HepG2 (cell line): ENCODE measurements around the gene RPS6KB1. TPM values are rescaled to one million over a fixed set of nuclear protein-coding genes. Genes with fewer than 3 reads are reported as not detected.

Source experiments
- HCFC1 ChIP-seq: fragments of 150-350 bp; IDR thresholded peaks from 2 replicates; pipeline ENCODE4 v1.6.1; 2014; ENCODE audit warnings: low read depth, low read length
- HNRNPK ChIP-seq: fragments of 200-400 bp; formaldehyde crosslinking; IDR thresholded peaks from 2 replicates; pipeline ENCODE4 v1.6.1; 2018; ENCODE audit warnings: low read length, low read depth, moderate library complexity, mild to moderate bottlenecking; ENCODE audit not compliant: poor library complexity, severe bottlenecking
- NFIC ChIP-seq: IDR thresholded peaks from 2 replicates; pipeline ENCODE4 v1.6.1; 2012; ENCODE audit warnings: mild to moderate bottlenecking, low read length, inconsistent platforms
- RARA ChIP-seq: IDR thresholded peaks from 2 replicates; pipeline ENCODE4 v1.6.1; 2016; ENCODE audit warnings: missing genetic modification reagents, missing compliant biosample characterization
- SMAD3 ChIP-seq: sonication (generic); formaldehyde crosslinking; IDR thresholded peaks from 2 replicates; pipeline ENCODE4 v1.4.0; 2020; ENCODE audit warnings: missing genetic modification reagents
- TBX2 ChIP-seq: sonication (generic); formaldehyde crosslinking; IDR thresholded peaks from 2 replicates; pipeline ENCODE4 v1.5.0; 2020; ENCODE audit warnings: missing genetic modification reagents, mild to moderate bottlenecking, borderline replicate concordance
- XRCC5 ChIP-seq: fragments of 200-400 bp; formaldehyde crosslinking; optimal IDR thresholded peaks from 2 replicates; pipeline ENCODE3; 2017; ENCODE audit warnings: mild to moderate bottlenecking, low read length
- ZBTB8A ChIP-seq: sonication (generic); formaldehyde crosslinking; IDR thresholded peaks from 2 replicates; pipeline ENCODE4 v1.4.0; 2020; ENCODE audit warnings: mild to moderate bottlenecking, low read depth, missing genetic modification reagents, borderline replicate concordance
- ZNF343 ChIP-seq: sonication (generic); formaldehyde crosslinking; IDR thresholded peaks from 2 replicates; pipeline ENCODE4 v1.4.0; 2020; ENCODE audit warnings: mild to moderate bottlenecking, missing genetic modification reagents
- ZNF460 ChIP-seq: sonication (generic); formaldehyde crosslinking; IDR thresholded peaks from 2 replicates; pipeline ENCODE4 v1.5.1; 2020; ENCODE audit warnings: missing genetic modification reagents, mild to moderate bottlenecking, borderline replicate concordance
- ZNF775 ChIP-seq: sonication (generic); formaldehyde crosslinking; IDR thresholded peaks from 2 replicates; pipeline ENCODE4 v1.4.0; 2020; ENCODE audit warnings: missing genetic modification reagents, mild to moderate bottlenecking, moderate library complexity, borderline replicate concordance
- ZSCAN25 ChIP-seq: sonication (generic); formaldehyde crosslinking; IDR thresholded peaks from 2 replicates; pipeline ENCODE4 v1.8.0; 2022; ENCODE audit warnings: mild to moderate bottlenecking, missing genetic modification reagents
- polyA plus RNA-seq, 8 experiments: library from polyadenylated mRNA; depleted of rRNA in 3 of 8; stranded (reverse) in 7 of 8; unstranded in 1 of 8; fragments of >200 nt; fragmentation: Illumina TruSeq in 4 of 8; extraction: Trizol in 4 of 8; gene quantifications; 2 replicates each; pipeline versions ENCODE4 v1.2.1 to v1.2.3, GENCODE V29; 2011 to 2016; ENCODE audit warnings: low read depth in 4 of 8, missing spikeins in 1 of 8, mixed read lengths in 1 of 8; ENCODE audit not compliant: insufficient read depth in 1 of 8
- total RNA-seq, 5 experiments: library from RNA; depleted of rRNA; stranded (reverse); fragments of >200 nt; fragmentation: Illumina TruSeq; extraction: Trizol; gene quantifications; 2 replicates each; pipeline ENCODE4 v1.2.3, GENCODE V29; 2016; ENCODE audit warnings: low read depth in 1 of 5
- TF ChIP-seq, protein P1 (sequence below): IDR thresholded peaks from 2 replicates; pipeline ENCODE4 v1.6.1; 2016; ENCODE audit warnings: missing biosample characterization, missing genetic modification reagents, low read depth
- TF ChIP-seq, protein P2 (sequence below), 2 experiments: sonication (generic) in 1 of 2; formaldehyde crosslinking in 1 of 2; IDR thresholded peaks; 2 replicates each; pipeline versions ENCODE4 v1.6.1 to v1.9.0; 2014 to 2022; ENCODE audit warnings: antibody characterized with exemption in 1 of 2, borderline replicate concordance in 1 of 2, inconsistent platforms in 1 of 2, low read depth in 1 of 2, missing genetic modification reagents in 1 of 2
- TF ChIP-seq, protein P3 (sequence below): sonication (generic); formaldehyde crosslinking; IDR thresholded peaks from 2 replicates; pipeline ENCODE4 v1.4.0; 2020; ENCODE audit warnings: missing genetic modification reagents, borderline replicate concordance

RPS6KB1 gene
- total and polyA plus RNA-seq, 2 of the 13 experiments (the other 11 are each of a cell fraction or from before 2014, with no cell fraction given), result 16.5 to 42.2 TPM

DNA sequence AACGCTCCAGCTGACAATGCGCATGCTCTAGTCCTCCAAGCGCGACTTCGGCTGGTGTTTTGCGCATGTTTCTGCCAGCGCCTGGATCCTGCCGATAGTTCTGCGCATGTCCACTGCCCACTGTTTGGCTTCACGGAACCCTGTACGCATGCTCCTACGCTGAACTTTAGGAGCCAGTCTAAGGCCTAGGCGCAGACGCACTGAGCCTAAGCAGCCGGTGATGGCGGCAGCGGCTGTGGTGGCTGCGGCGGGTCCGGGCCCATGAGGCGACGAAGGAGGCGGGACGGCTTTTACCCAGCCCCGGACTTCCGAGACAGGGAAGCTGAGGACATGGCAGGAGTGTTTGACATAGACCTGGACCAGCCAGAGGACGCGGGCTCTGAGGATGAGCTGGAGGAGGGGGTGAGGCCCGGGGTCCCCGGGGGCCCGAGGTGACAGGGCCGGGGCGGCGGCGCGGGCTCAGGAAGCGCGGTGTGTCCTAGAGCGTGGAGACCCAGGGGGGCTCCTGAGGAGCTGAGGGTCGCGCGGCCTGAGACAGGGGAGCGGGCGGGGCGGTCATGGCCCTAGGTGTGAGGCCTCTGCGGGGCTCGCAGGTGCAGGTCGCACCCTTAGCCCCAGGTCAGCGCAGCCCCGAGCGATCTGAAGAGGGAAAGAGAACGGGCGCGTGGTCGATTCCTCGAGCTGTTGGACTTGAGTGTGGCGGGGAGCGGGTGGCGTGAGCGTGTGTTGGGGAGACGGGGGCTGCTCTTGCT lies at the start of gene RPS6KB1, which contains the start of gene TUBD1 (continued):
- TF ChIP-seq RARA (CRISPR knock-in tag) (peak; percentile 44; the same call in 1 of the 2 replicates), ZBTB8A (CRISPR knock-in tag) (peak; percentile 58; the same call in 1 of the 2 replicates), HCFC1 (peak; percentile 76), SMAD3 (CRISPR knock-in tag) (peak; percentile 71; the same call in 1 of the 2 replicates), ZNF460 (CRISPR knock-in tag) (peak; percentile 37; the same call in 1 of the 2 replicates), ZNF775 (CRISPR knock-in tag) (no peak; the same call in 1 of the 2 replicates), TBX2 (no peak; the same call in 1 of the 2 replicates), NFIC (no peak), XRCC5 (peak; percentile 3), ZSCAN25 (no peak), HNRNPK (peak; percentile 43), ZNF343 (CRISPR knock-in tag) (no peak; the same call in 1 of the 2 replicates)
- TF ChIP-seq, protein P1, sequence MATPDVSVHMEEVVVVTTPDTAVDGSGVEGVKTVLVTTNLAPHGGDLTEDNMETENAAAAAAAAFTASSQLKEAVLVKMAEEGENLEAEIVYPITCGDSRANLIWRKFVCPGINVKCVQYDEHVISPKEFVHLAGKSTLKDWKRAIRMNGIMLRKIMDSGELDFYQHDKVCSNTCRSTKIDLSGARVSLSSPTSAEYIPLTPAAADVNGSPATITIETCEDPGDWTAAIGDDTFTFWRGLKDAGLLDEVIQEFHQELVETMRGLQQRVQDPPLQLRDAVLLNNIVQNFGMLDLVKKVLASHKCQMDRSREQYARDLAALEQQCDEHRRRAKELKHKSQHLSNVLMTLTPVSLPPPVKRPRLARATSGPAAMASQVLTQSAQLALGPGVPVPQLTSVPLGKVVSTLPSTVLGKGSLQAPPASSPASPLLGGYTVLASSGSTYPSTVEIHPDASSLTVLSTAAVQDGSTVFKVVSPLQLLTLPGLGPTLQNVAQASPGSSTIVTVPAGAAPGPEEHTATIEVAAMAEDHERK (CRISPR knock-in tag), result peak; percentile 11; the same call in 1 of the 2 replicates
- TF ChIP-seq, protein P2, sequence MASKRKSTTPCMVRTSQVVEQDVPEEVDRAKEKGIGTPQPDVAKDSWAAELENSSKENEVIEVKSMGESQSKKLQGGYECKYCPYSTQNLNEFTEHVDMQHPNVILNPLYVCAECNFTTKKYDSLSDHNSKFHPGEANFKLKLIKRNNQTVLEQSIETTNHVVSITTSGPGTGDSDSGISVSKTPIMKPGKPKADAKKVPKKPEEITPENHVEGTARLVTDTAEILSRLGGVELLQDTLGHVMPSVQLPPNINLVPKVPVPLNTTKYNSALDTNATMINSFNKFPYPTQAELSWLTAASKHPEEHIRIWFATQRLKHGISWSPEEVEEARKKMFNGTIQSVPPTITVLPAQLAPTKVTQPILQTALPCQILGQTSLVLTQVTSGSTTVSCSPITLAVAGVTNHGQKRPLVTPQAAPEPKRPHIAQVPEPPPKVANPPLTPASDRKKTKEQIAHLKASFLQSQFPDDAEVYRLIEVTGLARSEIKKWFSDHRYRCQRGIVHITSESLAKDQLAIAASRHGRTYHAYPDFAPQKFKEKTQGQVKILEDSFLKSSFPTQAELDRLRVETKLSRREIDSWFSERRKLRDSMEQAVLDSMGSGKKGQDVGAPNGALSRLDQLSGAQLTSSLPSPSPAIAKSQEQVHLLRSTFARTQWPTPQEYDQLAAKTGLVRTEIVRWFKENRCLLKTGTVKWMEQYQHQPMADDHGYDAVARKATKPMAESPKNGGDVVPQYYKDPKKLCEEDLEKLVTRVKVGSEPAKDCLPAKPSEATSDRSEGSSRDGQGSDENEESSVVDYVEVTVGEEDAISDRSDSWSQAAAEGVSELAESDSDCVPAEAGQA (IDR thresholded peaks at IDR 0.05; ENCODE audit: low read depth), result peak; percentile 76; the same call in 1 of the 2 replicates
- TF ChIP-seq, protein P2 (CRISPR knock-in tag; IDR thresholded peaks at IDR 0.05; ENCODE audit: borderline replicate concordance), result peak; percentile 76; the same call in 1 of the 2 replicates
- TF ChIP-seq, protein P3, sequence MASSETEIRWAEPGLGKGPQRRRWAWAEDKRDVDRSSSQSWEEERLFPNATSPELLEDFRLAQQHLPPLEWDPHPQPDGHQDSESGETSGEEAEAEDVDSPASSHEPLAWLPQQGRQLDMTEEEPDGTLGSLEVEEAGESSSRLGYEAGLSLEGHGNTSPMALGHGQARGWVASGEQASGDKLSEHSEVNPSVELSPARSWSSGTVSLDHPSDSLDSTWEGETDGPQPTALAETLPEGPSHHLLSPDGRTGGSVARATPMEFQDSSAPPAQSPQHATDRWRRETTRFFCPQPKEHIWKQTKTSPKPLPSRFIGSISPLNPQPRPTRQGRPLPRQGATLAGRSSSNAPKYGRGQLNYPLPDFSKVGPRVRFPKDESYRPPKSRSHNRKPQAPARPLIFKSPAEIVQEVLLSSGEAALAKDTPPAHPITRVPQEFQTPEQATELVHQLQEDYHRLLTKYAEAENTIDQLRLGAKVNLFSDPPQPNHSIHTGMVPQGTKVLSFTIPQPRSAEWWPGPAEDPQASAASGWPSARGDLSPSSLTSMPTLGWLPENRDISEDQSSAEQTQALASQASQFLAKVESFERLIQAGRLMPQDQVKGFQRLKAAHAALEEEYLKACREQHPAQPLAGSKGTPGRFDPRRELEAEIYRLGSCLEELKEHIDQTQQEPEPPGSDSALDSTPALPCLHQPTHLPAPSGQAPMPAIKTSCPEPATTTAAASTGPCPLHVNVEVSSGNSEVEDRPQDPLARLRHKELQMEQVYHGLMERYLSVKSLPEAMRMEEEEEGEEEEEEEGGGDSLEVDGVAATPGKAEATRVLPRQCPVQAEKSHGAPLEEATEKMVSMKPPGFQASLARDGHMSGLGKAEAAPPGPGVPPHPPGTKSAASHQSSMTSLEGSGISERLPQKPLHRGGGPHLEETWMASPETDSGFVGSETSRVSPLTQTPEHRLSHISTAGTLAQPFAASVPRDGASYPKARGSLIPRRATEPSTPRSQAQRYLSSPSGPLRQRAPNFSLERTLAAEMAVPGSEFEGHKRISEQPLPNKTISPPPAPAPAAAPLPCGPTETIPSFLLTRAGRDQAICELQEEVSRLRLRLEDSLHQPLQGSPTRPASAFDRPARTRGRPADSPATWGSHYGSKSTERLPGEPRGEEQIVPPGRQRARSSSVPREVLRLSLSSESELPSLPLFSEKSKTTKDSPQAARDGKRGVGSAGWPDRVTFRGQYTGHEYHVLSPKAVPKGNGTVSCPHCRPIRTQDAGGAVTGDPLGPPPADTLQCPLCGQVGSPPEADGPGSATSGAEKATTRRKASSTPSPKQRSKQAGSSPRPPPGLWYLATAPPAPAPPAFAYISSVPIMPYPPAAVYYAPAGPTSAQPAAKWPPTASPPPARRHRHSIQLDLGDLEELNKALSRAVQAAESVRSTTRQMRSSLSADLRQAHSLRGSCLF (CRISPR knock-in tag), result peak; percentile 75; the same call in 1 of the 2 replicates
